Cardiac muscle cell (in vitro differentiated cells and primary cell): ENCODE results near the gene ITPRIP. TPM values are rescaled to one million over a fixed set of nuclear protein-coding genes. Genes with fewer than 3 reads are reported as not detected.
A peak's percentile ranks its signal among the peaks of the same experiment; 100 is the strongest.

Source experiments
- DNase-seq, 2 donors: peaks; one replicate each; pipeline versions ENCODE4 v3.0.0 to v3.0.0-alpha.2; 2010 to 2017; ENCODE audit warnings: low read depth in 1 of 2, low spot score in 1 of 2
- H3K27ac ChIP-seq: fragments of 200-600 bp; sonication (generic); 2 replicates; pipeline ENCODE4 v1.5.1; 2016
- H3K27me3 ChIP-seq: fragments of 200-600 bp; sonication (generic); 2 replicates; pipeline ENCODE4 v1.6.0; 2016; ENCODE audit warnings: control low read depth
- H3K36me3 ChIP-seq: fragments of 200-600 bp; sonication (generic); 2 replicates; pipeline ENCODE4 v1.5.1; 2016; ENCODE audit warnings: control low read depth
- H3K4me1 ChIP-seq: fragments of 200-600 bp; sonication (generic); 2 replicates; pipeline ENCODE4 v1.8.1; 2017; ENCODE audit warnings: low read depth, mild to moderate bottlenecking, mixed run types
- H3K4me3 ChIP-seq: fragments of 200-600 bp; sonication (generic); 2 replicates; pipeline ENCODE4 v1.5.1; 2016; ENCODE audit warnings: mild to moderate bottlenecking
- H3K9me3 ChIP-seq: fragments of 200-600 bp; sonication (generic); 2 replicates; pipeline ENCODE4 v1.5.1; 2017; ENCODE audit warnings: low read depth, mild to moderate bottlenecking, control low read depth
- CTCF ChIP-seq: IDR thresholded peaks from 2 replicates; pipeline ENCODE4 v1.5.1; 2012; ENCODE audit warnings: low read depth, mild to moderate bottlenecking, low read length
- polyA plus RNA-seq: library from polyadenylated mRNA; unstranded; fragments of >200 nt; fragmentation: Nextera tagmentation; extraction: Ambion mirVana; gene quantifications from 2 replicates; pipeline ENCODE4 v1.2.1, GENCODE V29; 2016
- total RNA-seq: library from RNA; depleted of rRNA; stranded (reverse); fragments of >200 nt; gene quantifications from 2 replicates; pipeline ENCODE4 v1.2.3, GENCODE V29; 2016

Gene ITPRIP
- total and polyA plus RNA-seq, 2 experiments from 2014 or later = 19.0 to 20.1 TPM

- Histone ChIP-seq H3K36me3 (peaks cover 9% of the 10 kb centered on the region), H3K4me1 (peaks cover 20% of the 10 kb centered on the region), H3K27ac (no peak overlapping the region), H3K4me3 (no peak overlapping the region), H3K27me3 (no peaks in the 10 kb centered on the region), H3K9me3 (no peaks in the 10 kb centered on the region)
- peak in 1 of 2 donors; percentile 55 for DNase-seq
- no peak for TF ChIP-seq CTCF
Observed at GRCh38 chr10:104318810-104319741, 19.2 kb downstream of the ITPRIP start.

GRCh38 chr10:104318326-104318725, 19.9 kb downstream of the ITPRIP start:
- Histone ChIP-seq H3K4me3 (no peak overlapping the region), H3K27ac (no peak overlapping the region), H3K4me1 (peaks cover 20% of the 10 kb centered on the region), H3K27me3 (no peaks in the 10 kb centered on the region), H3K36me3 (peaks cover 16% of the 10 kb centered on the region), H3K9me3 (no peaks in the 10 kb centered on the region)
- no peak for DNase-seq
- TF ChIP-seq CTCF = no peak

GRCh38 chr10:104317726-104318299, 20.5 kb downstream of the ITPRIP start:
- no peak for DNase-seq
- H3K4me3 ChIP-seq = no peak overlapping the region
- no peaks in the 10 kb centered on the region for H3K9me3 ChIP-seq
- H3K4me1 ChIP-seq = peaks cover 20% of the 10 kb centered on the region
- no peaks in the 10 kb centered on the region for H3K27me3 ChIP-seq
- no peak for TF ChIP-seq CTCF
- H3K27ac ChIP-seq = no peak overlapping the region
- H3K36me3 ChIP-seq = peaks cover 16% of the 10 kb centered on the region

- DNase-seq = peak in 1 of 2 donors; percentile 73
- no peak overlapping the region for H3K4me3 ChIP-seq
- no peaks in the 10 kb centered on the region for H3K27me3 ChIP-seq
- H3K36me3 ChIP-seq = peaks cover 16% of the 10 kb centered on the region
- H3K4me1 ChIP-seq = peaks cover 16% of the 10 kb centered on the region
- no peak for TF ChIP-seq CTCF
- no peak overlapping the region for H3K27ac ChIP-seq
- no peaks in the 10 kb centered on the region for H3K9me3 ChIP-seq
Observed at GRCh38 chr10:104317269-104317710, 21.0 kb downstream of the ITPRIP start.

- no peaks in the 10 kb centered on the region for H3K27me3 ChIP-seq
- H3K36me3 ChIP-seq = peaks cover 16% of the 10 kb centered on the region
- H3K27ac ChIP-seq = no peak overlapping the region
- no peak for TF ChIP-seq CTCF
- no peak overlapping the region for H3K4me3 ChIP-seq
- peaks cover 15% of the 10 kb centered on the region for H3K4me1 ChIP-seq
- H3K9me3 ChIP-seq = no peaks in the 10 kb centered on the region
- no peak for DNase-seq
Observed at GRCh38 chr10:104316321-104317099, 21.8 kb downstream of the ITPRIP start.
